Caco-2 (cell line): ENCODE measurements around the gene WWOX. TPM values are rescaled to one million over a fixed set of nuclear protein-coding genes. Genes with fewer than 3 reads are reported as not detected.

Experiments used
- BruUV-seq: library from RNA; stranded (reverse); fragments of 400-500 nt; replicated peaks from 2 replicates; lab custom pipeline; 2021; lab: Mats Ljungman, UMichigan
- CTCF ChIA-PET: fragments of 300-600 bp; sonication (Branson Sonifier 250); formaldehyde crosslinking; loops from one replicate; lab custom pipeline; 2022; ENCODE audit warnings: antibody characterized with exemption; lab: Charles Lee
- POLR2A ChIA-PET: fragments of 300-600 bp; sonication (Branson Sonifier 250); formaldehyde crosslinking; loops from one replicate; lab custom pipeline; 2022; ENCODE audit warnings: antibody characterized with exemption; lab: Charles Lee
- DNase-seq, 2 experiments: peaks; one replicate each; pipeline versions ENCODE4 v3.0.0 to v3.0.0-alpha.2; 2020 to 2022
- H3K27me3 ChIP-seq: replicated peaks from 2 replicates; pipeline ENCODE4 v1.6.0; 2011; ENCODE audit warnings: low read length; ENCODE audit not compliant: control insufficient read depth, insufficient read depth
- H3K36me3 ChIP-seq: 2 replicates; pipeline ENCODE4 v1.5.1; 2011; ENCODE audit warnings: low read length; ENCODE audit not compliant: control insufficient read depth, insufficient read depth
- H3K4me1 ChIP-seq: fragments of 250-450 bp; sonication (Bioruptor Pico); 2 replicates; pipeline ENCODE4 v1.5.1; 2020; ENCODE audit warnings: mild to moderate bottlenecking
- H3K4me3 ChIP-seq: 2 replicates; pipeline ENCODE4 v1.5.1; 2011; ENCODE audit warnings: low read depth, mild to moderate bottlenecking, control low read depth, low read length
- H3K9me3 ChIP-seq: fragments of 250-450 bp; sonication (Bioruptor Pico); 2 replicates; pipeline ENCODE4 v1.5.1; 2020; ENCODE audit warnings: mild to moderate bottlenecking, moderate library complexity
- H3K27ac Mint-ChIP-seq: one replicate; pipeline ENCODE4 v1.8.0; 2022; ENCODE audit warnings: mixed read lengths; ENCODE audit not compliant: unreplicated experiment
- H3K27me3 Mint-ChIP-seq: one replicate; pipeline ENCODE4 v1.8.0; 2022; ENCODE audit warnings: mixed read lengths; ENCODE audit not compliant: insufficient read depth, unreplicated experiment
- H3K36me3 Mint-ChIP-seq: one replicate; pipeline ENCODE4 v1.8.0; 2022; ENCODE audit warnings: mild to moderate bottlenecking, mixed read lengths; ENCODE audit not compliant: insufficient read depth, unreplicated experiment
- H3K4me1 Mint-ChIP-seq: one replicate; pipeline ENCODE4 v1.8.0; 2022; ENCODE audit warnings: low read depth, mixed read lengths; ENCODE audit not compliant: unreplicated experiment
- H3K4me3 Mint-ChIP-seq: one replicate; pipeline ENCODE4 v1.8.0; 2022; ENCODE audit warnings: mild to moderate bottlenecking, moderate library complexity, mixed read lengths; ENCODE audit not compliant: unreplicated experiment
- H3K9me3 Mint-ChIP-seq: one replicate; pipeline ENCODE4 v1.8.0; 2022; ENCODE audit warnings: mixed read lengths; ENCODE audit not compliant: unreplicated experiment
- CTCF ChIP-seq, 2 experiments: fragments of 200-600 bp in 1 of 2; IDR thresholded peaks; 1 replicate in 1 of 2; 2 replicates in 1 of 2; pipeline versions ENCODE4 v1.5.1 to v1.8.0; 2011 to 2022; ENCODE audit warnings: antibody characterized with exemption in 1 of 2, control low read depth in 1 of 2, inconsistent platforms in 1 of 2, low read depth in 1 of 2, low read length in 1 of 2, mild to moderate bottlenecking in 1 of 2, moderate library complexity in 1 of 2; ENCODE audit not compliant: insufficient read depth in 1 of 2, severe bottlenecking in 1 of 2, unreplicated experiment in 1 of 2
- intact Hi-C: fragments of 100-400 bp; cut with micrococcal nuclease; formaldehyde crosslinking; loops from one replicate; pipeline ENCODE4 v1.10.0; 2022; ENCODE audit not compliant: unreplicated experiment
- total RNA-seq: library from RNA; stranded (reverse); gene quantifications from 2 replicates; pipeline ENCODE4 v1.2.3, GENCODE V29; 2022

WWOX gene
- total RNA-seq, 1 experiment from 2014 or later, result 45.0 TPM

- H3K4me3 Mint-ChIP-seq, result no peak overlapping the region
- BruUV-seq, result no TSS peak
- intact Hi-C loops, result no loop called here
- Histone ChIP-seq H3K4me1 (no peaks in the 10 kb centered on the region), H3K27me3 (no peaks in the 10 kb centered on the region), H3K9me3 (no peaks in the 10 kb centered on the region), H3K36me3 (no peaks in the 10 kb centered on the region), H3K4me3 (no peak overlapping the region)
- no peak overlapping the region for H3K27ac Mint-ChIP-seq
- no peaks in the 10 kb centered on the region for H3K36me3 Mint-ChIP-seq
- no peaks in the 10 kb centered on the region for H3K9me3 Mint-ChIP-seq
- no peaks in the 10 kb centered on the region for H3K27me3 Mint-ChIP-seq
- POLR2A ChIA-PET, result no interaction called here
- TF ChIP-seq CTCF (IDR thresholded peaks at IDR 0.05; ENCODE audit: insufficient read depth in 1 of 2, low read depth in 1 of 2, low read length in 1 of 2, severe bottlenecking in 1 of 2, unreplicated experiment in 1 of 2), result no peak
- DNase-seq, result no peak
- no peaks in the 10 kb centered on the region for H3K4me1 Mint-ChIP-seq
- CTCF ChIA-PET, result no interaction called here
These were observed 770.0 kb downstream of the WWOX start for GRCh38 chr16:78869492-78869891.

- POLR2A ChIA-PET, result no interaction called here
- DNase-seq, result no peak
- Mint-ChIP-seq H3K4me1 (no peaks in the 10 kb centered on the region), H3K27ac (no peak overlapping the region), H3K4me3 (no peak overlapping the region), H3K36me3 (no peaks in the 10 kb centered on the region), H3K9me3 (no peaks in the 10 kb centered on the region), H3K27me3 (no peaks in the 10 kb centered on the region)
- Histone ChIP-seq H3K9me3 (no peaks in the 10 kb centered on the region), H3K36me3 (no peaks in the 10 kb centered on the region), H3K4me3 (no peak overlapping the region), H3K27me3 (no peaks in the 10 kb centered on the region), H3K4me1 (no peaks in the 10 kb centered on the region)
- no TSS peak for BruUV-seq
- TF ChIP-seq CTCF (IDR thresholded peaks at IDR 0.05; ENCODE audit: insufficient read depth in 1 of 2, low read depth in 1 of 2, low read length in 1 of 2, severe bottlenecking in 1 of 2, unreplicated experiment in 1 of 2), result no peak
- intact Hi-C loops, result no loop called here
- CTCF ChIA-PET, result interaction anchor here (0.7 kb wide), 1 partner anchor 120 kb away, joined by 3 read pairs; no protein-coding TSS in a partner anchor
These were observed 771.8 kb downstream of the WWOX start for GRCh38 chr16:78871241-78871640.

GRCh38 chr16:78876671-78877070 is 777.2 kb downstream of the WWOX start:
- no TSS peak for BruUV-seq
- intact Hi-C loops, result no loop called here
- ChIA-PET CTCF (no interaction called here), POLR2A (no interaction called here)
- H3K4me3 ChIP-seq, result no peak overlapping the region
- no peaks in the 10 kb centered on the region for H3K27me3 ChIP-seq
- no peak overlapping the region for H3K27ac Mint-ChIP-seq
- no peaks in the 10 kb centered on the region for H3K4me1 Mint-ChIP-seq
- no peaks in the 10 kb centered on the region for H3K27me3 Mint-ChIP-seq
- no peak for TF ChIP-seq CTCF (IDR thresholded peaks at IDR 0.05; ENCODE audit: insufficient read depth in 1 of 2, low read depth in 1 of 2, low read length in 1 of 2, severe bottlenecking in 1 of 2, unreplicated experiment in 1 of 2)
- no peaks in the 10 kb centered on the region for H3K36me3 Mint-ChIP-seq
- 0 out of 2 replicates have a peak, but pooled peaks cover 2% of the 10 kb centered on the region for H3K9me3 ChIP-seq
- no peaks in the 10 kb centered on the region for H3K4me1 ChIP-seq
- no peaks in the 10 kb centered on the region for H3K36me3 ChIP-seq
- H3K4me3 Mint-ChIP-seq, result no peak overlapping the region
- DNase-seq, result no peak
- H3K9me3 Mint-ChIP-seq, result no peaks in the 10 kb centered on the region
